GM19455 (cell line): ENCODE measurements around the gene PDLIM5.

Experiments used
- ATAC-seq: cut with Tn5 transposase; IDR thresholded peaks from one replicate; pipeline ENCODE4 v1.9.1; 2021; ENCODE audit not compliant: unreplicated experiment

The PDLIM5 gene

DNA sequence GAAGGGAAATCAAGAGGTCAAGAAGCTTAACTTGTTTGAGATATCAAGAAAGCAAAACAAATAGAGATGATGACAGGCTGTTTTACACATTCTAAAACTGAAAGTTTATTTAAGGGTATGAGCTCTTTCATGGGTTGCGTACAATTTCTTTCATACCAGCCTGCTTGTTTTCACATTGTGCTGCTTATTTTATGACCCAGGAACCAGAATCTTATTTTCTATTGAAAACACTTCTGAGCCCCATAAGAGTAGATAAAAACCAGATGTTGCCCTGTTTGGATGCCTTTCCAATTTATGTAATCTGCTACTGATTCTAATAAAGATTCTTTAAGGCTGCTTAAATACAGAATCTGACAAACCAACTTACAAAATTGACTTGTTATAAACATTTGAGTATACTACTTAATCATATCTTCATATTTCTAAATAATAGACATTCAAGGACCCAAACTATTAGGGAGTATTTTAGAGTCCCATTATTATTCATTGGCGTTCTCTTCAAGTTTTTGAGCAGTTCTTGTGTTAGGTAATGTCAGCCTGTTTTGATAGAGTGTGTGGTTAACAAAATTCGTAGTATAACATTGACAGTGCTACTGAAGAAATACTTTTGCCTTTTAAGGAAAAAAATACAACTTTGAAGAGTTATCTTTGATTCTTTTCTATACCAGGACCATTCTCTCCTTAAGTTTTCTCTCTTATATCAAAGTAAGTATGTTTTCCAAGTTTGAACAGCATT lies 74.4 kb downstream of the PDLIM5 start:
- ATAC-seq: peak; percentile 67

GRCh38 chr4:94527556-94528233 lies 76.0 kb downstream of the PDLIM5 start:
- no peak for ATAC-seq

DNA sequence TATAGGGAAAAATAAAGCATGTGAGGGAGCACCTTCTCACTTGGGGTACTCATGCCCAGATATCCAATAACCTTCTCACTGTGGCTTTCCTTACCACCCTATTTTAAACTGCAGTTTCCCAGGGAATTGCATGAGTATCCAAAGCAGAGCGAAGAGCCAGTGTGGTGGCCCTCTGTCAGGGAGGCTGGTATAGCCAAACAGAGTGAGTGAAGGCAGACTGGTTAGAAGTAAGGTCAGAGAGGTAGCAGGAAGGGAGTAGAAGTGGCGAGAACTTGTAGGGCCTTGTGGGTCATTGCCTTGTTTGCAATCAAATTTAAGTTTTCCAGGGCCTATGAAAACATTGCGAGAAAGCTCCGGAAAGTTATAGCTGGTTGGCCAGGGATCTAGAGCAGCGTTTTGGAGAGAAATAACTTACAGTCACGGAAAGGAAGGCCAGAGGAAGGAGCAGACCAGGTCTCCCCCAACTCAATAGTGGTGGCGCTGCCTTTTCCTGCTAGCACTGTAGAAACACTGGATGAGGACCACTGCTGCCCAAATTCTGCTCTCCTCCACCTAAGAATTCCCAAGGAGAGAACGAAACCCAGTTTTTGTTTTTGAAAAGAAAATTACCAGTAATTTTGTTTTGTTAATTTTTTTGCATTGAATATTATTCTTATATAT lies 77.2 kb downstream of the PDLIM5 start:
- ATAC-seq: no peak

DNA sequence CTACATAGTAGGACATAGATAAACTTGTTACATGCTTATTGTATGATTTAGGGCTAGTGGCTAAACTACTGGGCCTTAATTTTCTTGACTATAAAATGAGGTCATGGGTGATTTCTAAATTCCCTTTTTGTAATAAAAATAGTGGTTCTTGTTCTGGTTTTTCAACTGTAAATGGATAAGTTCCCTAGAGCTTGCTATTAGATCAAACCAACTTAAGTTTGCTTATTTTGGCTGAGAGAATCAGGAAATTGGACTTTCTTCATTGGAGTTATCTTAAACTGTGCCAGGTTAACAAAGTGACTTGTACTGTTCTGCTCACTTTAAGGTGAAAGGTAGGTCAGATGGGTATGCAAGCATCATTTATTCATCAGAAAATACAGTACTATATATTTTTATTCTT lies 78.3 kb downstream of the PDLIM5 start:
- ATAC-seq: no peak

DNA sequence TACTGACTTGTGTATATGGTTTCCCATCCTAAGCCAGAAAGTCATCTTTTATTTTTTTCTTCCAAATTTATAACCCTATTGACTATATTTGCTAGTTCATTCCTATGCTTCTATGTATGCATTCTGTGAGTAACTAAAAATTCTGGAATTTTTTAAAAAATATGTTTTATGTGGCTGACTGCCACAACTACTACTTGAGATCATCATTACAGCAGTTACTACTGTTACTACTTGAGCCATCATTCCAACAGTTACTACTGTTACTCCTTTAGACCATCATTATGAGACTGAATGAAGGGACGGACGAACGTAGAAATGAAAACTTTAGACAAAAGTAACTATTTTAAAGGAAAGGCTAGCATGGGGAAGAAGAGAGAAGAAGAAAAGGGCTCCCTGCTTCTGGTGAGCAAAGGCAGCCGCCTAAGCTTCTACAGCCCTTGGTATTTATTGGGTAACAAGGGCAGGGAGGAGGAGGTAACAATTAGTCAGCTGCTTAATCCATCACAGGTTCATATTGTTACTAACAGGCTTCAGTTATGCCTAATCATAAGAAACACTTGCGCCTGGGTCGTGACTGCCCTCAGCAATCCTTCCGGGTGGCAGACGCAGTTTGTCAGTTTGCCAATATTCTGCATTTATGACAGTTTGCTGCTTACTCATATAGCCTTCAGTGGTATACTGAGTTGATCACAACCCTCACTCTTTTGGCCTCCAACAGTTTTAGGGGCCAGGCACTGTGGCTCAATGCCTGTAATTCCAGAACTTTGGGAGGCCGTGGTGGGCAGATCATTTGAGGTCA lies 80.4 kb downstream of the PDLIM5 start:
- no peak for ATAC-seq

GRCh38 chr4:94533405-94534223 lies 81.9 kb downstream of the PDLIM5 start:
- no peak for ATAC-seq

DNA sequence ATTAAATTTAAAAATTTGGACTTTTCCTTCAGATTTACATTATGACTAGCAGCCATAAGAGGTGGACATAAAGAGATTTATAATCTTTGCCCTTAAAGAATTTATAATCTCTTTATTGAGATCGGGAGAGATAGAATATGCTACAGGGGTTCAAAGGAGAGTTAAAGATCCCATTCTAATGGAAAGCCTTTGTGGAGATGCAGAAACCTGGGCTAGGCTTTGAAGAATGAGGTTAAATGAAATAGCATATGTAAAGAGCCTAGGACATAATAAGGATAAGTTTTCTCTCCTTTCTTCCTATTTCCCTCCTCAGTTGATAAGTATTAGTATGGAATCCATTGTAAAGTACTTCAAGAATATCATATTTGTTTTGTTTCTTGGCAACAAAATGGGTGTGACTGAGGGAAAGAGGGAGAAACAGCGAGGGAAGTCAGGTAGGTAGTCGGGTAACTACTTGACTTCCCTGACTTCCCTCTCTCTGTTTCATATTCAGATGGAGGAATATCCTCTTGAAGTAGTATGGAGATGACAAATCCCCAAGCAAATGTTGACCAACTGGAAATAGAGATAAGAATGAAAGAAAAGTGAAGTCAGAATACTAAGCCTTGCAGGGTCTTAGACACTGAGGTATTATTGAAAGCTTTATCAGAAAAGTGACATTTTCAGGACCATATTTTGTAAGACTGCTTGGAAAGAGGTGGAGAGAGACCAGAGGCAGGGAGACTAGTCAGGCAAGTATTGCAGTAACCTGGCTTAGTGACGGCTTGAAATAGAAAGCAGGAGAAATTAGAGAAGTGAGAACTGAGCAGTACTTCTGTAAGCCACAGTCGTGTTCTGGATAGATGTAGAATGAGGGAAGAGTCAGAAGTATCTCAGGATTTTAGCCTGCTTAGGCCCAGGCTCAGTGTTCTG lies 82.9 kb downstream of the PDLIM5 start:
- ATAC-seq: peak; percentile 90

DNA sequence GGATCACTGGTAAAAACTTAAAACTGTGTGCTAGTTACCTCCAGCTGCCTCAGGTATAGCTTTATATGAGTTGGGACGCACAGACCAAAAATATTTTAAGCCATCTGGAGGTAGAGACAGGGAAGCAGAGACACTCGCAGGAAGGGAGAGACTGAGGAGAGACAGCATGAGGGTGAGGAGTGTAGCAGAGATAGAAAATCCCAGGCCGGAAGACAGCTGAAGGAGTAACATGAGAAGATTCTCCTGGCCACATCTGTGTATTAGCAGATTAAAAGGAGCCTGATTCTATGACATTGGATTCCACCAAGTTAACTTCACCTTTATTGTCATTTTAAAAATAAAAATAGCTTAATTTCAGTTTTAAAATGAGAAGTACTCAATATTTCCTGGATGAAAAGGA lies 84.3 kb downstream of the PDLIM5 start:
- ATAC-seq: no peak

- no peak for ATAC-seq
Observed at GRCh38 chr4:94536649-94537469, 85.1 kb downstream of the PDLIM5 start.

DNA sequence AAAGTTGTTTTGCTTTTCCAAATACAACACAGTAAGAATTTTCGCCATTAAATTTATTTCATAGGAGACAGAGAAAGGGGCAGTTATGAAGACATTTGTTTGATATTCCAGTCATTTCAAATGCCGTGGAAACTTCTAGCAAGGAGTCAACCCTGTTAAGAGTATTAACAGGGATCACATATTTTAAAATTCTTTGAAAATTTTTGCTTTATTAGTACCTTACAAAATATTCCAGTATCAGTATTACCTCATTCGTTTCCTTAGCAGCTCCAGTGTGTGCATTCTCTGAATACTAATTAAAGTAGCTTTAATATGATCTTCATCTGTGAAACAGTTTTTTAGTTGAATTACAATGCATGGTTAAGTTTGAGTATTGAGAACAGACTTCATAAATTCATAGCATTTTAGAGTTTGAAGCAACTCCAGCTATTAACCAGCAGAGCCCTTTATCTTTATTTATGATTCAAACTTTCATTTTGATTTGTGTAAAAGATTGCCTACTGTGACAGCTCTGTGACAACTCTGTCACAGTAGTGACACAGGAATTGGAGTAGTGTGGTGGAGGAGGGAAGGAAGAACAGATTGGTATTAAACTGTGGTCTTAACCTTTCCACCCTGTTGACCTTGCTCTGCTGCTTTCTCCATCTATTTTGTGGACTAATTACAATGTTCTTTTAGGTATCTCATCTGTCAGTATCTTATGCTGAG lies 86.3 kb downstream of the PDLIM5 start:
- no peak for ATAC-seq

- no peak for ATAC-seq
Observed at GRCh38 chr4:94540476-94540875, 88.7 kb downstream of the PDLIM5 start.

- no peak for ATAC-seq
Observed at GRCh38 chr4:94544811-94545210, 93.1 kb downstream of the PDLIM5 start.

DNA sequence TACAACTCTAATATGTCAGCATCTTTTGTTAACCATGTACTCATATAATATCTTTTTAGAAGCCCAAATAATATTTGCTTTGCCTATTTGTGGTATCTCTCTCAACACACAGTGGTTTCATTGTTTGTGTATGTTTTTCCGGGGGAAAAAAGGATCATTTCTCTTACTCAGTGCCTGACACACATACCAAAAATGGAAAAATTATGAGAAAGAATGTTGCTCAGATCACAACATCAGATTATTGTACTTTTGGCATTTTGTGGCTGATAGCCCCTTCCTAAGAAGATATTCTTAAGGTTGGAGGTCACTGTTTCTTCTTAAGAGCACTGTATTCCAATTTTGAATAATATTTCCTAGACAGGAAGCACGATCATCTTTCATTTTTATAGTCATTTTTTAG lies 93.6 kb downstream of the PDLIM5 start:
- ATAC-seq: no peak

DNA sequence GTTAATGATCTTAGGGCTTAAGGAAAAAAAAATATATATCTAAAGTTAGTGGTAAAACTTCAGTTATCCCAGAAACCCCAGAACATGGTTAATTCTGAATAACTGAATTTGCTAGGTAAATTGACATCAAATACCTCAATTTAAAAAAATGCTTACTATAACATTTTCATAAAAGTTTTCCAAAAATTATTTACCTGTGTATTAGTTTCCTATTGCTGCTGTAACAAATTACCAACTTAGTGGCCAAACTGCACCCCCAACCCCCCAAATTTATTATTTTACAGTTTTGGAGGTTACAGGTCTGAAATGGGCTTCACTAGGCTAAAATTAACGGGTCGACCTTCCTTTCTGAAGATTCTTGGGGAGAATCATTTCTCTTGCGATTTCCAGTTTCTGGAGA lies 95.2 kb downstream of the PDLIM5 start:
- no peak for ATAC-seq

- ATAC-seq: no peak
Observed at GRCh38 chr4:94548571-94548970, 96.8 kb downstream of the PDLIM5 start.

DNA sequence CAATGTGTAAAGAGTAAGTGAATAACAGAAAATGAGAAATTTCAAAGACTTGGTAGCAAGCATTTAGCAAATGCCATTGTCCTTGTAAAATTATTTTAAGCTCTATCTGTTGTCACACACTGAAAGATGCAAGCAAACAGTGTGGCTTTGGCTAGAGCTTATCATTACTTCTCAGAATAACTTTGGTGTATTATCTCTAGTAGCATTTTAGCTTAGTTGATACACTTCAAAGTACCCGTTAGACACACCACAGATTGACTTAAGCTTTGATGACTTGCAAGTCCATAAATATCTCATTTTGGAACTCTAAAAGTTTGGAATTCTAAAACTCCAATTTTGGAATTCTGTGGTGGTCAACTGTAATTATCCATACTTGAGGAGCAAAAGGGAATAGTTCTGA lies 98.6 kb downstream of the PDLIM5 start:
- no peak for ATAC-seq

- ATAC-seq: no peak
Observed at GRCh38 chr4:94550851-94551250, 99.1 kb downstream of the PDLIM5 start.
